Upper lobe of left lung (tissue), 6 donors: ENCODE results near the gene ILRUN. TPM values are rescaled to one million over a fixed set of nuclear protein-coding genes. Genes with fewer than 3 reads are reported as not detected.
A peak's percentile ranks its signal among the peaks of the same experiment; 100 is the strongest.
"Not testable (repeated sequence)": the region's sequence is repeated elsewhere in the genome, so short reads cannot be mapped to it uniquely, and the experiment has no call there.

Experiments
- ATAC-seq, 2 donors: fragments of 200-7000 bp; cut with Tn5 transposase; one replicate each; pipeline ENCODE4 v1.9.1; 2022; ENCODE audit warnings: mild to moderate bottlenecking in 2 of 2, moderate library complexity in 2 of 2; ENCODE audit not compliant: low FRiP score in 2 of 2
- DNase-seq, 2 donors: peaks; one replicate each; pipeline ENCODE4 v3.0.0-alpha.2; 2019 to 2020
- H3K27ac ChIP-seq, 4 donors: fragments of 200-600 bp; sonication (generic); one replicate each; pipeline ENCODE4 v1.5.1; 2016 to 2019
- H3K27me3 ChIP-seq, 4 donors: fragments of 200-600 bp; sonication (generic); one replicate each; pipeline ENCODE4 v1.5.1; 2017 to 2019
- H3K36me3 ChIP-seq, 4 donors: fragments of 200-600 bp; sonication (generic); one replicate each; pipeline ENCODE4 v1.5.1; 2016 to 2019
- H3K4me1 ChIP-seq, 4 donors: fragments of 200-600 bp; sonication (generic); one replicate each; pipeline ENCODE4 v1.5.1; 2018 to 2019
- H3K4me3 ChIP-seq, 4 donors: fragments of 200-600 bp; sonication (generic); one replicate each; pipeline ENCODE4 v1.5.1; 2017 to 2019; ENCODE audit warnings: mild to moderate bottlenecking in 2 of 4, moderate library complexity in 1 of 4
- H3K9me3 ChIP-seq, 4 donors: fragments of 200-600 bp; sonication (generic); one replicate each; pipeline ENCODE4 v1.5.1; 2018 to 2019
- EP300 ChIP-seq, 4 donors: sonication (generic); formaldehyde crosslinking; IDR thresholded peaks; one replicate each; pipeline ENCODE4 v1.5.1; 2017; ENCODE audit warnings: antibody characterized with exemption in 4 of 4, control low read depth in 2 of 4
- POLR2A ChIP-seq, 4 donors: fragments of 450-650 bp; IDR thresholded peaks; one replicate each; pipeline ENCODE4 v1.5.1; 2016 to 2017; ENCODE audit warnings: antibody characterized with exemption in 4 of 4, mild to moderate bottlenecking in 2 of 4
- POLR2AphosphoS5 ChIP-seq, 2 donors: sonication (generic); formaldehyde crosslinking; IDR thresholded peaks; one replicate each; pipeline ENCODE4 v1.5.1; 2017; ENCODE audit warnings: antibody characterized with exemption in 2 of 2
- WGBS, 2 donors: methylation state at CpG; one replicate each; pipeline ENCODE4 v1.1.5; 2017 to 2018; 5-methylcytosine and 5-hydroxymethylcytosine counted together
- total RNA-seq, 6 donors: library from RNA; depleted of rRNA in 4 of 6; stranded (reverse); fragments of >200 nt in 4 of 6; gene quantifications; one replicate each; pipeline versions ENCODE4 v1.1.0 to v1.2.1, GENCODE V29; 2016 to 2021
- TF ChIP-seq, protein P1 (sequence below), 6 experiments: fragments of 450-650 bp in 4 of 6; fragments of 200-600 bp in 2 of 6; sonication (generic) in 2 of 6; IDR thresholded peaks; one replicate each; pipeline ENCODE4 v1.5.1; 2016 to 2019; ENCODE audit warnings: antibody characterized with exemption in 6 of 6
- donor health status: DM: no; HTN: no; CAD: no; lungs with moderate emphysema.
- donor health status: DM: no; HTN: yes; CAD: no; lungs with severe emphysema.

The ILRUN gene
- total RNA-seq, 6 donors from 2014 or later, result 50.3 to 111 (median 93.6) TPM

DNA sequence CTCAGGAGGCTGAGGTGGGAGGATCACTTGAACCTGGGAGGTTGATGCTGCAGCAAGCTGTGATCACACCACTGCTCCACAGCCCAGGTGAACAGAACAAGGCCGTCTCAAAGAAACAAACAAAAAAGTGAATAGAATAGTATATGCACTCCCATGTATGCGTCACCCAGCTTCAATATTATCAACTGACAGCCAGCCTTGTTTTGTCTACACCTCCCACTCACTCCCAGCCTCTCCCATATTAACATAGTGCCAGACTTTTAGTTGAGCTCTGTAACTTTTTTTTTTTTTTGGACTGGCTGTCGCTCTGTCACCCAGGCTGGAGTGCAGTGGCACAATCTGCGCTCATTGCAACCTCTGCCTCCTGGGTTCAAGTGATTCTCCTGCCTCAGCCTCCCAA is 18.1 kb upstream of the ILRUN start:
- peaks cover 0 to under 1% (median 0%) of the 10 kb centered on the region in 4 donors for H3K4me1 ChIP-seq
- no peak overlapping the region for H3K4me3 ChIP-seq
- H3K27me3 ChIP-seq, result no peaks in the 10 kb centered on the region
- no peak overlapping the region for H3K27ac ChIP-seq
- no peak for ATAC-seq
- no peak for DNase-seq
- TF ChIP-seq EP300 (IDR thresholded peaks at IDR 0.05), result no peak
- TF ChIP-seq, protein P1, sequence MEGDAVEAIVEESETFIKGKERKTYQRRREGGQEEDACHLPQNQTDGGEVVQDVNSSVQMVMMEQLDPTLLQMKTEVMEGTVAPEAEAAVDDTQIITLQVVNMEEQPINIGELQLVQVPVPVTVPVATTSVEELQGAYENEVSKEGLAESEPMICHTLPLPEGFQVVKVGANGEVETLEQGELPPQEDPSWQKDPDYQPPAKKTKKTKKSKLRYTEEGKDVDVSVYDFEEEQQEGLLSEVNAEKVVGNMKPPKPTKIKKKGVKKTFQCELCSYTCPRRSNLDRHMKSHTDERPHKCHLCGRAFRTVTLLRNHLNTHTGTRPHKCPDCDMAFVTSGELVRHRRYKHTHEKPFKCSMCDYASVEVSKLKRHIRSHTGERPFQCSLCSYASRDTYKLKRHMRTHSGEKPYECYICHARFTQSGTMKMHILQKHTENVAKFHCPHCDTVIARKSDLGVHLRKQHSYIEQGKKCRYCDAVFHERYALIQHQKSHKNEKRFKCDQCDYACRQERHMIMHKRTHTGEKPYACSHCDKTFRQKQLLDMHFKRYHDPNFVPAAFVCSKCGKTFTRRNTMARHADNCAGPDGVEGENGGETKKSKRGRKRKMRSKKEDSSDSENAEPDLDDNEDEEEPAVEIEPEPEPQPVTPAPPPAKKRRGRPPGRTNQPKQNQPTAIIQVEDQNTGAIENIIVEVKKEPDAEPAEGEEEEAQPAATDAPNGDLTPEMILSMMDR (IDR thresholded peaks at IDR 0.05), result no peak
- H3K9me3 ChIP-seq, result no peaks in the 10 kb centered on the region
- 94% methylated on average over 4 of the region's 4 CpGs for WGBS, 2 donors
- H3K36me3 ChIP-seq, result no peaks in the 10 kb centered on the region

DNA sequence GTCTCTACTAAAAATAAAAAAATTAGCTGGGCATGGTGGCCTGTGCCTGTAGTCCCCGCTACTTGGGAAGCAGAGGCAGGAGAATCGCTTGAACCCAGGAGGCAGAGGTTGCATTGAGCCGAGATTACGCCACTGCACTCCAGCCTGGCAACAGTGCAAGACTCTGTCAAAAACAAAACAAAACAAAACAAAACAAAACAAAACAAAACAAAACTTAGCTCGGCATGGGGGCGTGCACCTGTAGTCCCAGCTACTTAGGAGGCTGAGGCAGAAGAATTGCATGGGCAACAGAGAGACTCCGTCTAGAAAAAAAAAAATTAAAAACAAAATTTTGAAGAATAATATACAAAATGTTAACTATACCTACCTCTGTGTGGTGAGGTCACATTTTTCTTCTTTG is 16.3 kb upstream of the ILRUN start:
- H3K4me1 ChIP-seq, ATAC-seq, H3K36me3 ChIP-seq, H3K27ac ChIP-seq, H3K9me3 ChIP-seq, DNase-seq, H3K27me3 ChIP-seq, H3K4me3 ChIP-seq: not testable (repeated sequence)
- WGBS, 2 donors, result 86 to 98% methylated on average over 7 of the region's 7 CpGs

DNA sequence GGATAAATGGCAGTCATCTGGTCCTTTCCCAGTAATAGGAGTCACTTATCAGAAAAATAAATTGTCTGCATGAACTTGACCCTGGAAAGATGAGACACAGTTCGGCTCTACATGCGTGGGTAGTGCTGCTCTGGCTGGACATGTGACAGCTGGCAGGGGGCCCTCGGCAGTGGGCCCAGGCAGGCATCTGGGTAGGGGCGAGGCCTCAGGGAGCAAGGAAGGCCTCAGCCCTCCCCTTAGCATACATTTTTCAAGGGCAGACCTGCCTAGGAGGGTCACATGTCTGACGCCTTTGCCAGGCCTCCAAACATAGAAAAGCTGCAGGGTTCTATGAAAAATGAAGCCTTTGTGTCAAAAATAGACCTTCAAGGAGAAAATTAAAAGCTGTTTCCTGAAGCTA is 12.8 kb upstream of the ILRUN start:
- WGBS, 2 donors, result 43 to 49% methylated on average over 4 to 5 of the region's 5 CpGs
- Histone ChIP-seq H3K4me1 (peaks cover 0 to 8% (median 2%) of the 10 kb centered on the region in 4 donors), H3K4me3 (no peak overlapping the region), H3K9me3 (no peaks in the 10 kb centered on the region), H3K36me3 (no peaks in the 10 kb centered on the region), H3K27ac (peak overlapping the region in 1 of 4 donors; percentile 25), H3K27me3 (no peaks in the 10 kb centered on the region)
- ATAC-seq (peak in 1 of 2 donors; percentile 71), DNase-seq (peak; percentile 26 to 91)
- no peak for TF ChIP-seq POLR2AphosphoS5 (IDR thresholded peaks at IDR 0.05)
- TF ChIP-seq, protein P1 (IDR thresholded peaks at IDR 0.05), result no peak
- no peak for TF ChIP-seq EP300 (IDR thresholded peaks at IDR 0.05)
- TF ChIP-seq POLR2A (IDR thresholded peaks at IDR 0.05), result no peak

DNA sequence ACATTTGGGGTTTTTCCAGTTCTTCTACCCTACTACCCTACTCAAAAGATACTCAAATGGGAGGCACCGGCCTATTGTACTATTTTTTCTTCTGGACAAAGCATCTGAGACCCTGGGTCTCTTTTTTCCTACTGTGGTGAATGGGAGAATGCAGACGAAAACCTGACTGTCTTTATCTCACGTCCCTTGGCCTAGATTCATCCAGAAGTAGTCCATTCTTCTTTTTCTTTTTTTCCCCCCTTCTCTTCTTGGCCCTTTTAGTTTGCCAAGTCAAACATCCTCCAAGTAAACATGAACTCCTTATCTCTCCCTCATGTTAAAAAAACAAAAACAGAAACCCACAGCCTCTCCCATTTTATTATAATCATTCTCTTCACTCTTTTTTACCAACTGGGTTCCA is 8.7 kb upstream of the ILRUN start:
- DNase-seq (no peak), ATAC-seq (no peak)
- peaks cover 0 to 8% (median 2%) of the 10 kb centered on the region in 4 donors for H3K4me1 ChIP-seq
- peak overlapping the region in 1 of 4 donors; percentile 55 for H3K27ac ChIP-seq
- TF ChIP-seq POLR2A (IDR thresholded peaks at IDR 0.05) (no peak), POLR2AphosphoS5 (IDR thresholded peaks at IDR 0.05) (no peak), EP300 (IDR thresholded peaks at IDR 0.05) (no peak)
- TF ChIP-seq, protein P1 (IDR thresholded peaks at IDR 0.05), result no peak
- 48 to 49% methylated on average over 3 of the region's 3 CpGs for WGBS, 2 donors
- no peak overlapping the region for H3K4me3 ChIP-seq
- no peaks in the 10 kb centered on the region for H3K27me3 ChIP-seq
- no peaks in the 10 kb centered on the region for H3K36me3 ChIP-seq
- H3K9me3 ChIP-seq, result no peaks in the 10 kb centered on the region

DNA sequence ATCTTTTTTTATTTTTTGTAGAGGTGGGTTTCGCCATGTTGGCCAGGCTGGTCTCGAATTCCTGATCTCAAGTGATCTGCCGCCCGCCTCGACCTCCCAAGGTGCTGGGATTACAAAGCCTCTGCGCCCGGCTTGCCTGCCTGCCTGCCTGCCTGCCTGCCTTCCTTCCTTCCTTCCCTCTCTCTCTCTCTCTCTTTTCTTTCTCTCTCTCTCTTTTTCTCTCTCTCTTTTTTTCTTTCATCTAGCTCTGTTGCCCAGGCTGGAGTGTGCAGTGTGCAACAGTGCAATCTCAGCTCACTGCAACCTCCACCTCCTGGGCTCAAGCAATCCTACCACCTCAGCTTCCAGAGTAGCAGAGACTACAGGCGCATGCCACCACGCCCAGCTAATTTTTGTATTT is 4.6 kb upstream of the ILRUN start:
- Histone ChIP-seq H3K4me3 (no peak overlapping the region), H3K9me3 (no peaks in the 10 kb centered on the region), H3K27ac (no peak overlapping the region), H3K27me3 (no peaks in the 10 kb centered on the region), H3K4me1 (peaks cover 3 to 8% (median 5%) of the 10 kb centered on the region in 4 donors), H3K36me3 (no peaks in the 10 kb centered on the region)
- TF ChIP-seq POLR2AphosphoS5 (IDR thresholded peaks at IDR 0.05) (no peak), POLR2A (IDR thresholded peaks at IDR 0.05) (no peak)
- ATAC-seq, result no peak
- no peak for DNase-seq
- WGBS, 2 donors, result 88 to 89% methylated on average over 9 of the region's 9 CpGs

DNA sequence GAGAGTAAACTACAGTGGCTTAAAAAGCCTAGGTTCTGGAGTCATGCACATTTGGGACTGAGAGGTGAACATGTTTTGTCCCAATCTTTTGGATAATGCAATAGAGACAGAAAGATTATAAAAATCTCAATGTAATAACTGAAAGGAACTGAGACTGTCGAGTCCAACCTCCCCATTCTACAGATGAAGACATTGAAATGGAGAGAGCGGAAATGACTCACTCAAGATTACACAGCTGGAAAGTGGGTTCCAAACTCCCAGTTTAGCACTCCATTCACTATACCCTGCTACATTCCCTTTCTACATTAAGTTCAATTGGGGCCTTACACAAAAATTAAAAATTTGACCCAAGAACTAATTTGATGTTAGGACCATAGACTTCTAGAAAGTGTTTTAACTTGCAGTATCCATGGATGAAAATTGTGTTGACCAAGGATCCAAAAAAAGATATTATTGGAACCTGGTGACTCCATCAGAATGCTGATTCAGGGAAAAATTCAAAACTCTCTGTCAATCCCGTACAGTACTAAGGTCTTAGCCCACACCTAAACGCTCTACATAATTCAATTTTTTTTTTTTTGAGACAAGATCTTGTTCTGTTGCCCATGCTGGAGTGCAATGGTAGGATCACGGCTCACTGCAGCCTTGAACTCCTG is 1.5 kb upstream of the ILRUN start:
- no peak for DNase-seq
- no peaks in the 10 kb centered on the region for H3K27me3 ChIP-seq
- peak overlapping the region in 1 of 4 donors; percentile 99 for H3K27ac ChIP-seq
- no peak for ATAC-seq
- no peaks in the 10 kb centered on the region for H3K9me3 ChIP-seq
- H3K36me3 ChIP-seq, result no peaks in the 10 kb centered on the region
- no peak overlapping the region for H3K4me3 ChIP-seq
- no peak for TF ChIP-seq EP300 (IDR thresholded peaks at IDR 0.05)
- no peak for TF ChIP-seq POLR2AphosphoS5 (IDR thresholded peaks at IDR 0.05)
- 87 to 94% methylated on average over 5 of the region's 5 CpGs for WGBS, 2 donors
- peaks cover 27 to 34% (median 31%) of the 10 kb centered on the region in 4 donors for H3K4me1 ChIP-seq
